CD4-positive, alpha-beta T cell (primary cell): ENCODE measurements around the gene IL4R. TPM values are rescaled to one million over a fixed set of nuclear protein-coding genes. Genes with fewer than 3 reads are reported as not detected.
"Not testable (repeated sequence)": the region's sequence is repeated elsewhere in the genome, so short reads cannot be mapped to it uniquely, and the experiment has no call there.

Experiments used
- ATAC-seq: fragments of 200-7000 bp; cut with Tn5 transposase; one replicate; pipeline ENCODE4 v1.10.0; 2022; ENCODE audit warnings: mild to moderate bottlenecking; ENCODE audit not compliant: poor library complexity
- CTCF ChIA-PET: fragments of 350-600 bp; sonication (Branson Sonifier 250); formaldehyde crosslinking; loops from one replicate; lab custom pipeline; 2021; ENCODE audit warnings: antibody characterized with exemption, inconsistent platforms; lab: Charles Lee
- POLR2A ChIA-PET: fragments of 350-600 bp; sonication (Branson Sonifier 250); formaldehyde crosslinking; loops from one replicate; lab custom pipeline; 2021; ENCODE audit warnings: antibody characterized with exemption, inconsistent platforms; lab: Charles Lee
- DNase-seq, 14 experiments: peaks; one replicate each; pipeline ENCODE4 v3.0.0-alpha.2; 2013 to 2020; ENCODE audit warnings: mixed read lengths in 2 of 14
- H3K27ac ChIP-seq, 2 donors: one replicate each; pipeline versions ENCODE4 v1.5.1 to v1.7.0; 2013; ENCODE audit warnings: low read length in 2 of 2, low read depth in 1 of 2, mild to moderate bottlenecking in 1 of 2
- H3K27me3 ChIP-seq, 2 experiments: 1 replicate in 1 of 2; 2 replicates in 1 of 2; pipeline versions ENCODE4 v1.6.1 to v1.7.0; 2013; ENCODE audit warnings: low read length in 2 of 2, control low read depth in 1 of 2, mild to moderate bottlenecking in 1 of 2, moderate library complexity in 1 of 2; ENCODE audit not compliant: insufficient read depth in 2 of 2, control insufficient read depth in 1 of 2
- H3K36me3 ChIP-seq: one replicate; pipeline ENCODE4 v1.6.1; 2013; ENCODE audit warnings: low read length, control low read depth; ENCODE audit not compliant: insufficient read depth
- H3K4me1 ChIP-seq: one replicate; pipeline ENCODE4 v1.6.1; 2013; ENCODE audit warnings: low read length, control low read depth; ENCODE audit not compliant: insufficient read depth
- H3K4me3 ChIP-seq: one replicate; pipeline ENCODE4 v1.5.1; 2013; ENCODE audit warnings: mild to moderate bottlenecking, low read length, moderate library complexity
- H3K9me3 ChIP-seq, 2 experiments: 1 replicate in 1 of 2; 2 replicates in 1 of 2; pipeline versions ENCODE4 v1.6.1 to v1.7.0; 2013; ENCODE audit warnings: low read length in 2 of 2, mild to moderate bottlenecking in 2 of 2, control low read depth in 1 of 2, moderate library complexity in 1 of 2; ENCODE audit not compliant: control insufficient read depth in 1 of 2, insufficient read depth in 1 of 2
- H3K27ac Mint-ChIP-seq: one replicate; pipeline ENCODE4 v1.8.0; 2020; ENCODE audit warnings: mixed read lengths
- H3K27me3 Mint-ChIP-seq: one replicate; pipeline ENCODE4 v1.8.0; 2021; ENCODE audit warnings: mixed read lengths
- H3K36me3 Mint-ChIP-seq: one replicate; pipeline ENCODE4 v1.8.0; 2021; ENCODE audit warnings: low read depth, mixed read lengths
- H3K4me1 Mint-ChIP-seq: one replicate; pipeline ENCODE4 v1.8.0; 2021; ENCODE audit warnings: low read depth, mixed read lengths
- H3K4me3 Mint-ChIP-seq: one replicate; pipeline ENCODE4 v1.8.0; 2020; ENCODE audit warnings: mild to moderate bottlenecking, mixed read lengths
- H3K9me3 Mint-ChIP-seq: one replicate; pipeline ENCODE4 v1.8.0; 2020; ENCODE audit warnings: mixed read lengths
- intact Hi-C, 2 experiments: fragments of 100-400 bp; cut with DNase I in 1 of 2; cut with micrococcal nuclease in 1 of 2; formaldehyde crosslinking; loops; one replicate each; pipeline versions ENCODE4 v1.15.1 to v1.9.0; 2023 to 2025; cut with DNase I, micrococcal nuclease
- total RNA-seq, 174 experiments: library from RNA in 2 of 174; stranded (reverse) in 2 of 174; gene quantifications; one replicate each; pipeline ENCODE4 v1.2.3 and lab custom pipeline; 2021 to 2026
- TF ChIP-seq, protein P1 (sequence below): fragments of 200-600 bp; IDR thresholded peaks from one replicate; pipeline ENCODE4 v1.8.0; 2022; ENCODE audit warnings: antibody characterized with exemption, mild to moderate bottlenecking

IL4R gene
- total RNA-seq, 2 experiments from 2014 or later, result 145 to 147 TPM

DNA sequence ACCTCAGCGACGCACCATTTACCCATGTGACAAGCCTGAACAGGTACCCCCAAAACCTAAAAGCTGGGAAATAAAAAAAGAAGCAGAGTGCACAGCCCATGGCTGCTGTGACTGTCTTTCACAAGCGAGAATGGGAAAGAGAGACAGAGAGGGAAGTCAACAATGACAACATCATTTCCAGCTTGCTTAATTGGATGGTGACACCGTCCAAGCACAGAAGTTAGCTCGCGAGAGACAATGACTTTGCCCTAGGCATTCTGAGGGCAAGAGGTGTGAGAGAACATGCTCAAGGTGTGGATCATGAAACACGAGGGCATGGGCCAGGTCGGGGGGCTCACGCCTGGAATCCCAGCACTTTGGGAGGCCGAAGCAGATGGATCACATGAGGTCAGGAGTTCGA is 25.9 kb upstream of the IL4R start:
- H3K4me3 Mint-ChIP-seq, result no peak overlapping the region
- no peaks in the 10 kb centered on the region for H3K27me3 Mint-ChIP-seq
- no peaks in the 10 kb centered on the region for H3K9me3 Mint-ChIP-seq
- Histone ChIP-seq H3K9me3 (no peaks in the 10 kb centered on the region), H3K36me3 (no peaks in the 10 kb centered on the region), H3K4me1 (peaks cover 26% of the 10 kb centered on the region), H3K27ac (no peak overlapping the region), H3K4me3 (no peak overlapping the region), H3K27me3 (no peaks in the 10 kb centered on the region)
- H3K4me1 Mint-ChIP-seq, result peaks cover 62% of the 10 kb centered on the region
- CTCF ChIA-PET, result no interaction called here
- H3K36me3 Mint-ChIP-seq, result no peaks in the 10 kb centered on the region
- ATAC-seq (no peak), DNase-seq (no peak)
- POLR2A ChIA-PET, result no interaction called here
- intact Hi-C loops, result no loop called here
- TF ChIP-seq, protein P1, sequence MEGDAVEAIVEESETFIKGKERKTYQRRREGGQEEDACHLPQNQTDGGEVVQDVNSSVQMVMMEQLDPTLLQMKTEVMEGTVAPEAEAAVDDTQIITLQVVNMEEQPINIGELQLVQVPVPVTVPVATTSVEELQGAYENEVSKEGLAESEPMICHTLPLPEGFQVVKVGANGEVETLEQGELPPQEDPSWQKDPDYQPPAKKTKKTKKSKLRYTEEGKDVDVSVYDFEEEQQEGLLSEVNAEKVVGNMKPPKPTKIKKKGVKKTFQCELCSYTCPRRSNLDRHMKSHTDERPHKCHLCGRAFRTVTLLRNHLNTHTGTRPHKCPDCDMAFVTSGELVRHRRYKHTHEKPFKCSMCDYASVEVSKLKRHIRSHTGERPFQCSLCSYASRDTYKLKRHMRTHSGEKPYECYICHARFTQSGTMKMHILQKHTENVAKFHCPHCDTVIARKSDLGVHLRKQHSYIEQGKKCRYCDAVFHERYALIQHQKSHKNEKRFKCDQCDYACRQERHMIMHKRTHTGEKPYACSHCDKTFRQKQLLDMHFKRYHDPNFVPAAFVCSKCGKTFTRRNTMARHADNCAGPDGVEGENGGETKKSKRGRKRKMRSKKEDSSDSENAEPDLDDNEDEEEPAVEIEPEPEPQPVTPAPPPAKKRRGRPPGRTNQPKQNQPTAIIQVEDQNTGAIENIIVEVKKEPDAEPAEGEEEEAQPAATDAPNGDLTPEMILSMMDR, result no peak
- peak overlapping the region; percentile 54 for H3K27ac Mint-ChIP-seq

DNA sequence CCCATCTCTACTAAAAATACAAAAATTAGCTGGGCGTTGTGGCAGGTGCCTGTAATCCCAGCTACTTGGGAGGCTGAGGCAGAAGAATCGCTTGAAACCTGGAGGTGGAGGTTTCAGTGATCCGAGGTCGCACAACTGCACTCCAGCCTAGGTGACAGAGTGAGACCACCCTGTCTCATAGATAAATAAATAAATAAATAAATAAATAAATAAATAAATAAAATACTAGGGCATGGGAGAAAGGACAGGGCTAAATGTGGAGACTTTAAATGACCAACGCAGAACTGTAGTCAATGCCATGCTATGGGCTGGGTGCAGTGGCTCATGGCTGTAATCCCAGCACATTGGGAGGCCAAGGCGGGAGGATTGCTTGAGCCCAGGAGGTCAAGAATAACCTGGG is 25.5 kb upstream of the IL4R start:
- CTCF ChIA-PET, ATAC-seq, H3K36me3 ChIP-seq, H3K27ac ChIP-seq, POLR2A ChIA-PET, DNase-seq, H3K4me3 ChIP-seq, intact Hi-C loops, H3K27me3 Mint-ChIP-seq, H3K27me3 ChIP-seq, H3K27ac Mint-ChIP-seq, H3K9me3 ChIP-seq, H3K4me3 Mint-ChIP-seq, H3K36me3 Mint-ChIP-seq, H3K9me3 Mint-ChIP-seq: not testable (repeated sequence)
- peaks cover 24% of the 10 kb centered on the region for H3K4me1 ChIP-seq
- H3K4me1 Mint-ChIP-seq, result peaks cover 62% of the 10 kb centered on the region

DNA sequence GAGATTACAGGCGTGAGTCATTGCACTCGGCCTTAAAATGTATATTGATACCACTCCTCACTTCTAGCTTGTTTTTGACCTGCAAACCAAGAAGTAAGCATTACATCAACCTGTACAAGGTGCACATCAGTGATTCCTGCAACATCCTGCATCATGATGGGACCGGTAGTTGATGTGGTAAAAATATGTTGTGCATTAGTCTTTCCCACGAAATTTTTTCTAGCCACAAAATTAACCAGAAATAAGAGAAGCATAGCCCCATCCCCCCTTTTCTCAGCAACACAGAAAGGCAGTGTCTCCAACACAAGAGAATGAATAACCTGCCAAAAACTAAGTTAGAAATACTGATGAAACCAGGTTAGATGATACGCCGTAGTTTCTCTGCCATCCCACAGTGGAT is 24.1 kb upstream of the IL4R start:
- Mint-ChIP-seq H3K9me3 (no peaks in the 10 kb centered on the region), H3K4me1 (peaks cover 52% of the 10 kb centered on the region), H3K27me3 (no peaks in the 10 kb centered on the region), H3K4me3 (peak overlapping the region; percentile 26), H3K27ac (peak overlapping the region; percentile 79), H3K36me3 (no peaks in the 10 kb centered on the region)
- CTCF ChIA-PET, result interaction anchor here (0.8 kb wide), 1 partner anchor 59 kb away, joined by 3 read pairs; no protein-coding TSS in a partner anchor
- ATAC-seq, result peak; percentile 54
- peak in 1 of 14 experiments; percentile 16 for DNase-seq
- TF ChIP-seq, protein P1, result no peak
- Histone ChIP-seq H3K36me3 (no peaks in the 10 kb centered on the region), H3K27ac (no peak overlapping the region), H3K4me1 (peaks cover 22% of the 10 kb centered on the region), H3K27me3 (no peaks in the 10 kb centered on the region), H3K4me3 (no peak overlapping the region), H3K9me3 (no peaks in the 10 kb centered on the region)
- intact Hi-C loops, result loop anchor here in 1 of 2 experiments (1.0 kb wide), 1 partner anchor 15 kb away; no protein-coding TSS in a partner anchor
- POLR2A ChIA-PET, result interaction anchor here (1.1 to 1.6 kb wide), 3 partner anchors 12 to 55 kb away, joined by 3 to 6 read pairs (median 4); partner anchors contain the start of gene NSMCE1

DNA sequence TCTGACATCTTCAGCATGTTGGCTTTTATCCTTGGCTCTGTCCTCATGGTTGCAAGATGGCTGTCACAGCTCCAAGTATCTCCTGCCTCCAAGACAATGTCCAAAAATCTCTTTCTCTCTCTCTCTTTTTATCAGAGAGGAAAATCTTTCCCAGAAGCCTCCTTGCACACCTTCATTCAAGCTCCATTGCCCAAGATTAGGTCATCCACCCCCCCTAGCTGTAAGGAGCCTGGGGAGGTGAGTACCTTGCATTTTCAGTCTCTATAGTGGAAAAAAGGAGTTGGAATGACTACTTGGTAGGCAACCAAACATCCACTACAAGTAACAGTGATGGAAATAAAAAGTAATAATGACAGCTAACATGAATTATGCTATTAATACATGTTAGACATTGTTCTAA is 23.2 kb upstream of the IL4R start:
- H3K4me1 ChIP-seq, result peaks cover 22% of the 10 kb centered on the region
- intact Hi-C loops, result no loop called here
- POLR2A ChIA-PET, result interaction anchor here (1.1 to 1.6 kb wide), 3 partner anchors 12 to 56 kb away, joined by 3 to 6 read pairs (median 4); partner anchors contain the start of gene NSMCE1
- Mint-ChIP-seq H3K27me3 (no peaks in the 10 kb centered on the region), H3K9me3 (no peaks in the 10 kb centered on the region), H3K27ac (peak overlapping the region; percentile 79), H3K4me3 (no peak overlapping the region), H3K36me3 (no peaks in the 10 kb centered on the region), H3K4me1 (peaks cover 43% of the 10 kb centered on the region)
- TF ChIP-seq, protein P1, result no peak
- no peaks in the 10 kb centered on the region for H3K27me3 ChIP-seq
- no peak for ATAC-seq
- H3K4me3 ChIP-seq, result no peak overlapping the region
- CTCF ChIA-PET, result no interaction called here
- no peaks in the 10 kb centered on the region for H3K36me3 ChIP-seq
- no peak for DNase-seq
- no peaks in the 10 kb centered on the region for H3K9me3 ChIP-seq
- H3K27ac ChIP-seq, result no peak overlapping the region
